Activated naive CD8-positive, alpha-beta T cell treated with anti-CD3 and anti-CD28 coated beads, Interleukin-2, amount 50 U/mL, for 16 hours (primary cell): ENCODE data around the gene ADAM22.

Experiments
- DNase-seq: peaks from one replicate; pipeline ENCODE4 v3.0.0-alpha.2; 2020; ENCODE audit warnings: low read depth, low spot score

ADAM22 gene

DNA sequence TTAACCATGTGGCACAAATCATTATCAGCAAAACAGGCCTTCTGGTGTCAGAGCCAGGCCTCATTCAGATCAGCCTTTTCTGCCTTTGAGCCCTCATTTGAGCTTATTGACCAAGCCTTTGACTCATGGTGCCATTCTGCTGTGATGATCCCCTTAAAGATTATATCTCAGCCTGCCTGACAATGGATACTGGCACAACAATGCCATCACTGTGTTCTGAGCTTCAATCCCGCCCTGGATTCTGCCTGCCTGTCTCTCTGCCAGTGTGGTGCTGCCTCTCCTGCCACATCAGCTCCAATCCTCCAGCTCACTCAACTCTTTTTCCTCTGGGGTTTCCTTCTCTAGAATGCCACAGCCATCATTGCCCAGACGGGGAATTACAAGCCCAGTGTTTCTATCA lies 233.2 kb downstream of the ADAM22 start:
- DNase-seq = no peak

DNA sequence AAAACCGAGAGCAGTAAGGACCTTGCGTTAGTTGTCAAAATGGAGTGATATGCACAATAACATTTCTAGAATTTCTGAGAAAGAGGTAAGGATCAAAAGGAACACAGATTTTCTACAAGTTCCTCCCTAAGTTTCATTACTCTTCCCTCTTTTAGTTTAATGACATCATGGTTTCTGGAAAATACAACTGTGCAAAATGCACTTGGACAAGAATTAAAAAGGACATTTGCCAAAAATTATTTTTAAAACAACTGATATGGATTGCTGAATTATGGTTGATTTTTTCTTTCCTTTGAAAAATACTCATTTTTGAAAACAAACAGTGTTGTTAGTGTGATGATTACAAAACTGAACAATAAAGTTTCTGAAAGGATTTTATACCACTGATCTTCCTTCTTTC lies 233.7 kb downstream of the ADAM22 start:
- DNase-seq = no peak

DNA sequence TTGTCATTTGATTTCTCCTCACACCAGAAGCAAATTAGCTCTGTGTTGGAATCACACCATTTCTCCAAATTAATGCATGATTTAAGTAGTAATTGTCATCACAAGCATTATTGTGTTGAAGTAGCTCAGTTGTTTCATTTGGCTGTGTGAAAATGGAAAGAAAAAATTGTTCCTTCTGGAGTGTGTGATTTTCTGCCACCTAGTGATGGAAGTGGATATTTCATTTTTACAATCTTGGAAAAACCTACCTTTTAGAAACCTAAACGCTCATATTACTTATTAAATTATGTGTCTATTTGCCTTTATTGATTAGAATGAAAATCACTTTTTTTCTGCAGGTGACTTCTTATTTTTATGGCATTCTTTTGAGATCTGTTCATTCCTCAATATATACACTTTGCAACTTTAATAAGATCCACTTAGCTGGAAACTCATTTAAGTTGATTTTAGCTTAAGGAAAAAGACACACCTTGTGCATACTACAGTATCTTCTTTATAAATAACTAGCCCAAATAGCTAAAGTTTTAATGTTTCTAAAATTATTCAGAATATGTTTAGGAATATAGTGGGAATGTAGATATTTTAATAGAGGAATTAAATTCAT lies 235.8 kb downstream of the ADAM22 start:
- no peak for DNase-seq

GRCh38 chr7:88172842-88173241 lies 238.8 kb downstream of the ADAM22 start:
- no peak for DNase-seq

DNA sequence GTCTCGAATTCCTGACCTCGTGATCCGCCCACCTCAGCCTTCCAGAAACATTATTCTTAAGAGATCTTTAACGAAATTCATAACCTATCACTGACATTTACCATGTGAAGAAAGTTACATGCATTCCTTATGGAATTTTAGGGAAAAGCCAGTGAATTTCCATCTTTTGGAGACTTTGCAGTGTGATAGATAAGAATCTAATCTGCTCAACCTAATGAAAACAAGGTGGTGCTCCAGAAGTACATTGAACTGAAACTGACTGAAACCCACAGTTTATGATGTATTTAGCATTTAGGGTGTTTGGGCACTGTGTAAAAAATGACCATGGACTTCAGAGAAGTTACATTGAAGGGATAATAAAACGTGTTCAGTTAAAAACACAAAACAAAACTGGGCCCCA lies 242.1 kb downstream of the ADAM22 start:
- no peak for DNase-seq

GRCh38 chr7:88183051-88183450 lies 249.0 kb downstream of the ADAM22 start:
- DNase-seq = no peak

DNA sequence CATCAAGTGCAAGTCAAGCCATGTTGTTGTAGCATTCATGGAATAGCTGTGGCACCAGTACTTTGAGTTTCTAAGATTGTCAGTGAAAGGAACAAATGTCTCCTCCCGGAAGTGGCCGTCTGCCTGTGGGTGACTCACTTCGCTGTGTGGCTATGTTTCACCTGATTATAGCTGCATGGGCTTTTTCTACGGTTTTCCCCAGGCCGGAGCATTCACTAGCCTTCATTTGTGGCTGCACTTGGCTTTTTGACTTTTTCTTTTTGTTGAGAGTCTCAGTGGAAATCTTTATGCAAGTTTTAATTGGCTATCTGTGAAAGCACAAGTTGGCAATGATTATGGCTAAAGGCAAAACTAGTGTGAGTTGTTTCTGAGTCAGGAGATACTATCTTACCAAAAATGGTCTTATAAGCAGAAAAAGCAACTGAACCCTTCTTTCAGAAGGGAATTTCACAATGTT lies 250.8 kb downstream of the ADAM22 start:
- DNase-seq = no peak

DNA sequence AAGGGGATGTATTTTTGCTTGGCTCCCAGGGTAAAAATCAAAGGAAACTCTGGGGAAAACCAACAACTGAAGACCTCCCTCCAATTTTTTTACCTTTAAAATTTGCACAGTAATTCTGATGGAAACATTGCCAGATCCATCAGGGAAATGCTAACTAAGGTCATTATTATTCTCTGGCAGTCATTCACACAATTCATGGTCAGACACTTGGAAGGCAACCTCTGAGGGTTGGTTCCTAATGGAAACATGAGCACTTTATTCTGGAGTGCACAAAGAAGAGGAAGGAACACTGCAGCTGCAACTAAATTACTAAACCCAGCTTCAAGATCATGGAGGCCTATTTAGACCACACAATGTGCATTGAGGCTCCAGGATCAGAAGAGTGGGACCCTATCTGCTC lies 251.6 kb downstream of the ADAM22 start:
- DNase-seq = no peak

DNA sequence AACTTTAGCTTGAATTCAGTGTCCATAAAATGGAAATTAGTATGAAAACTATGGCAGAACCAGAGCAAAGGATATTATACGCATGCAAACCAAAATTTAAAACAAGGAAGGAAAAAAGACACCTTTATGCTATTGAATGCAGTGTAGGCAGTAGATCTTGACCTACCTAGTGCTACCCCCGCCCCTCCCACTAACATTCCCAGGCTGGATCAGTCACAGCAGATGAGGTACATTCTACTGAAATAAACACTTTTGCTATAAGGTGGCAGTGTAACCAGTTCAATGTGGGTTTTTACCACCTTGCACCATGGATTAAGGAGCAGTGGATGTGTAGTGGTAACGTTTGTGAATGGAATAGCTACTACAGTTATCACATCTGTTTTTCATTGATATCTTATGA lies 257.9 kb downstream of the ADAM22 start:
- DNase-seq = no peak

DNA sequence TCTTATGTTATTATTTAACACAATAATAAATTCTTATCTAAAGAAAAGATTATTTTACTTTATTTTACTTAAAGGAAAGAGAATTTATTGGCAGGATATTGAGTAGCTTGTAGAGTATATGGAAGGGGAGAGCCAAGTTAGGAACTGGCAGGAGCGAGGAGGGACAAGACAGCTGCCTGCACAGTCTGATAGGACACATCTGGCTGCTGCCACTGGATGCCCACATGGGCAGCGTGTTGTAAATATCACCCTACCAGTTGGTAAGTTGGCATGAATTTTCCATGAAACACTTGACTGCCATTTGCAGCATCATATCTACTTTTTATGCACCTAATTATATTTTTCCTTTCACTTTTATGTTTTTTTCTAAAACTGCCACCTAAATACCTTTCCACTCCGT lies 266.2 kb downstream of the ADAM22 start:
- no peak for DNase-seq

DNA sequence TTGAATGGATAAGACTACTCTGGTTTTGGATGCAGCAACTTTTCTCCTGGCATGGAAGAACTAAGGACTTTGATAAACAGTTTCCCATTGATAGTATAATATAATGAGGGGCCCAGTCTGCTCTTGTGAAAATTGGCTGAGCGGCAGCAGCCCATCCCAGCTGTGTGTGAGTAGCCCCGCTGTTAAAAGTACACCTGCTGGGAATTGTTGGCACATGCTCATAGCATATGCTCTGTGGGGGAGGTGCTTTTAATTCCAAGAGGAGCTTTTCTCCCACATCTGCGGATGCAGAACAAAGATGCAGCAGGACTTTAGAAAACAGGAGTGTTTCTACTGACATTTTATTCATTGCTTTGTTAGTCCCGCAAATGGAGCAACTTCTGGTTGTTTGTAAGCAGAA lies 266.7 kb downstream of the ADAM22 start:
- no peak for DNase-seq

DNA sequence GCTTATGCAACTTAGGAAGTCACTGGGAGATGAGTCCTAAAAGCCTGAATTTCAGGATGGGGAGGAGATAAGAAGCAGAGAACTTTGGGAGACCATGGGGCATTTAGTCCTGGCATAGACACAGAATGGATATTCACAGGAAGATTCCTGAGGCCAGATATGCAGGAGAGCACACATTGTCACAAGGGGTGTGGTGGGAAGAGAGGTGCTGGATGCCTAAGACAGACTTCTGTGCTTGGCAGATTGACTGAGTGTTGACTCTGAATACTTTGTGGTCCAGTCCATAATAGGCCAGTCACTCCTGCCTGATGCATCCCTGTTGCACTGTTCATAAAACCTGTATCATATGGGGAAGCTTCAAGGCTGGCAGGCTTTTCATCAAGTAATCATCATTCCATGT lies 267.3 kb downstream of the ADAM22 start:
- no peak for DNase-seq

DNA sequence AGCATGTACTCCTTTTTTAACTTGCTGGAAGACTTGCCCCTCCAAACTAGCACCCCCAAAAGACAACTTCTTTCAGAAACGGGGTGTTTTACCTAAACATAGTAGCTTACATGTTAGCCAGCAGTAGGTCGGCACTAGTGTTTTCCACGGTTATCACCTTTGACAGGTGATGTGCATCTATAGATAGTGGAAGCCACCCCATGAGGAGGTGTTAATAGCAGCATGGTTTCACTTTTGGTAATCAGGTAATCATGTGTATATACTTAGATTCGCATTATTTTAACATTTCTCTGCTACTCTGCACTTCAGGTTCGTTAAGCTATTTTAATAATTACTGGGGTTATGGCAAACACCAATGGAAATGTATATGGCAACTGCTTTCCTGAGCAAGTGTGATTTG lies 268.2 kb downstream of the ADAM22 start:
- DNase-seq = no peak

- DNase-seq = no peak
These were observed 268.7 kb downstream of the ADAM22 start for GRCh38 chr7:88202799-88203198.

GRCh38 chr7:88203401-88203800 lies 269.4 kb downstream of the ADAM22 start:
- DNase-seq = no peak

DNA sequence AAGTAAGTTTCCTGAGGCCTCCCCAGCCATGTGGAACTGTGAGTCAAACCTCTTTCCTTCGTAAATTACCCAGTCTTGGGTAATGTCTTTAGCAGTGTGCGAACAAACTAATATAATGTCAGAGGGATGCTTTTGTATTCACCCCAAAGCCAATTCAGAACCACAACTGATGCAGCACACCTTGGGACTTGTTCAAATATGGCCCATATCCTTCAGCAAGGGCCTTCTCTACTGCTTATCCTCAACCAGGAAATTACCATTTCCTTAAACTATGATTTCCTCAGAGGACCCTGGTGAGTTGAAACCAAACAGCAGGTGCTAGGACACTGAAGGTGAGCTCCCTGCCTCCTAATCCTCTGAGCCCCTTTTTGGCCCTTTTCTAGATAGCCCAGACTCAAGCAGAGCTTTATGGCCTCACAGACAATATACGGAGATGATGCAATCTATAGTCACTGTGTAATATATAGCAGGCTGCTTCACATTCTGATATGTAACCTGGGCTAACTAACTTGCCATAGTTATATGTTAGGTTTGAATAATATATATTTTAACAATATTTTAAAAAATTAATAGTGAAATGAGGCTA lies 270.6 kb downstream of the ADAM22 start:
- no peak for DNase-seq

GRCh38 chr7:88205179-88205578 lies 271.1 kb downstream of the ADAM22 start:
- no peak for DNase-seq

- no peak for DNase-seq
These were observed 272.2 kb downstream of the ADAM22 start for GRCh38 chr7:88206254-88206653.

DNA sequence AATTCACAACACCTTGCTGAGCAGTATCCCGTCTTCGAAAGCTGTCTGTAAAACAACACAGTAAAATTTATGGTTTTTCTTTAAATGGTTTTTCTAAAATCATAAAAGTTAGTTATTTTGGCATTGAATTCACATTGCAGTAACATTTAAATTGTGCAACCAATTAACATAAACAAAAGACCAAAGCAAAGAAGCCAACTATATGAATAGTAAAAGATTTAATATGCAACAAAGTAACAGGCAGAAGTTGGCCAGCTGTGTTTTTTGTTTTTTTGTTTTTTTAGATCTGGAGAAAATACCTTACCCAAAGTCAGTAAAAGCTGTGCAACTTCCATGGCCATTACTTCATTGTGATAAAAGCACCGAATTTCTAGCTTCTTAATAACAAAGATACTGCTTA lies 274.5 kb downstream of the ADAM22 start:
- DNase-seq = no peak

- no peak for DNase-seq
These were observed 278.9 kb downstream of the ADAM22 start for GRCh38 chr7:88212918-88213317.

- DNase-seq = no peak
These were observed 280.4 kb downstream of the ADAM22 start for GRCh38 chr7:88214456-88214855.

DNA sequence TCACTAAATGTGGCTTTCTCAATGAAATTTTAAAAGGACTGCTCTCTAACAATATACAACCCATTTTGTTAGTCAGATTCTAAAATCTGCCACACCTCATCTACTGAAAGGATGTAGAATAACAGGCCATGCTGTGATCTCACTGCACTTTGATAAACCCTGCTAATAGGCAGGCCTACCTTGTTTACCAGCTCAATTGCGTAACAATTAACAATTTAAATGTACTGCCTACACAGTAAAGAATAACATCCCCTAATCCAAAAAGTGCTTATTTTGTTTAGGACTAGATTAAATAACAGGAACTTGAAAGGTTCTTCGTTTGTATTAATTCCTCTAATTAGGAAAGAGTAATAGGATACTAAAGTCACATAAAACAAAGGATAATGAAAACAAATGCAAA lies 281.2 kb downstream of the ADAM22 start:
- no peak for DNase-seq

GRCh38 chr7:88216276-88216675 lies 282.2 kb downstream of the ADAM22 start:
- DNase-seq = no peak
